Measurements from ENCODE around the gene NAMPT. TPM values are rescaled to one million over a fixed set of nuclear protein-coding genes. Genes with fewer than 3 reads are reported as not detected.

NAMPT gene
- polyA plus RNA-seq, 3 donors: 71.3 to 358 (median 133) TPM

DNA sequence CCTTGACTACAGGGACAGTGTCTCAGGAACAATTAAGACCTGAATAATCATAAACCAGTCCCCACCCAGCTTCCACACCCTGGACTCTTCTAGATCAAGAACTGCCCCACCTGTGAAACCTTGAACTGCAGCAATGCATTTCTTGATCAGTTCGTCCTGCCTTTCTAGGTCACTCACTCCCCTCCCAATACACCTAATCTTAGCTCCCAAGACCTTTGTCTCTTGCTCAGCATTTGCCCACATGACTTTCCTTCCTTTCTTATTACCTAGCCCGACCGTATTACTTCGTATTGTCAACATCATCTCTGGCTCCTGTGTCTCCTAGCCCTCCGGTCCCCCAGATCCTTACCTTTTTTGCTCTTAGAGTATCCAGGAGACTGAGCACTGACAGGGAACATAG, 5.5 kb upstream of the NAMPT start:
- Histone ChIP-seq H3K4me1 (ENCODE audit: control insufficient read depth in 1 of 2, insufficient read depth in 2 of 2, low read length in 2 of 2) (peaks cover 9% of the 10 kb centered on the region in 2 donors), H3K79me2 (ENCODE audit: insufficient read depth, low read length) (no peaks in the 10 kb centered on the region), H4K20me1 (ENCODE audit: insufficient read depth, low read length) (no peaks in the 10 kb centered on the region), H3K4me3 (replicated peaks in 1 of 3; ENCODE audit: low read depth in 2 of 3, low read length in 3 of 3) (no peak overlapping the region), H3K36me3 (replicated peaks in 1 of 2; ENCODE audit: control insufficient read depth in 1 of 2, insufficient read depth in 2 of 2, low read length in 2 of 2) (no peaks in the 10 kb centered on the region), H3K4me2 (replicated peaks; ENCODE audit: extremely low read depth, low read length, poor library complexity, severe bottlenecking) (no peak overlapping the region), H3K27me3 (ENCODE audit: control insufficient read depth in 2 of 2, insufficient read depth in 2 of 2, low read length in 2 of 2) (peaks cover 0 to 3% of the 10 kb centered on the region in 2 donors), H2AFZ (ENCODE audit: insufficient read depth, low read depth, low read length, poor library complexity, severe bottlenecking) (no peak overlapping the region), H3K9ac (ENCODE audit: insufficient read depth, low read length, poor library complexity, severe bottlenecking) (no peak overlapping the region), H3K9me3 (replicated peaks in 1 of 2; ENCODE audit: control insufficient read depth in 1 of 2, insufficient read depth in 1 of 2, low read length in 2 of 2) (no peaks in the 10 kb centered on the region), H3K27ac (ENCODE audit: low read depth in 1 of 2, low read length in 2 of 2) (no peak overlapping the region)
- peaks cover 0 to 3% (median 0%) of the 10 kb centered on the region in 7 donors for H3K9me3 Mint-ChIP-seq
- H3K27ac Mint-ChIP-seq: peak overlapping the region in 2 of 7 donors; percentile 35 to 52
- H3K27me3 Mint-ChIP-seq (ENCODE audit: low read depth in 3 of 3): peaks cover 8 to 12% (median 10%) of the 10 kb centered on the region in 3 donors
- 87% methylated on average over 5 of the region's 5 CpGs for WGBS (ENCODE audit: insufficient coverage)
- DNase-seq: no peak
- H3K4me3 Mint-ChIP-seq: no peak overlapping the region
- TF ChIP-seq, protein P1, sequence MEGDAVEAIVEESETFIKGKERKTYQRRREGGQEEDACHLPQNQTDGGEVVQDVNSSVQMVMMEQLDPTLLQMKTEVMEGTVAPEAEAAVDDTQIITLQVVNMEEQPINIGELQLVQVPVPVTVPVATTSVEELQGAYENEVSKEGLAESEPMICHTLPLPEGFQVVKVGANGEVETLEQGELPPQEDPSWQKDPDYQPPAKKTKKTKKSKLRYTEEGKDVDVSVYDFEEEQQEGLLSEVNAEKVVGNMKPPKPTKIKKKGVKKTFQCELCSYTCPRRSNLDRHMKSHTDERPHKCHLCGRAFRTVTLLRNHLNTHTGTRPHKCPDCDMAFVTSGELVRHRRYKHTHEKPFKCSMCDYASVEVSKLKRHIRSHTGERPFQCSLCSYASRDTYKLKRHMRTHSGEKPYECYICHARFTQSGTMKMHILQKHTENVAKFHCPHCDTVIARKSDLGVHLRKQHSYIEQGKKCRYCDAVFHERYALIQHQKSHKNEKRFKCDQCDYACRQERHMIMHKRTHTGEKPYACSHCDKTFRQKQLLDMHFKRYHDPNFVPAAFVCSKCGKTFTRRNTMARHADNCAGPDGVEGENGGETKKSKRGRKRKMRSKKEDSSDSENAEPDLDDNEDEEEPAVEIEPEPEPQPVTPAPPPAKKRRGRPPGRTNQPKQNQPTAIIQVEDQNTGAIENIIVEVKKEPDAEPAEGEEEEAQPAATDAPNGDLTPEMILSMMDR (IDR thresholded peaks at IDR 0.05): no peak
- peaks cover 3% of the 10 kb centered on the region in 2 donors for H3K36me3 Mint-ChIP-seq
- H3K4me1 Mint-ChIP-seq: peaks cover 12% of the 10 kb centered on the region
- intact Hi-C loops (cut with micrococcal nuclease): no loop called here

GRCh38 chr7:106289848-106290247, 5.1 kb upstream of the NAMPT start:
- H3K4me3 ChIP-seq (replicated peaks in 1 of 3; ENCODE audit: low read depth in 2 of 3, low read length in 3 of 3): no peak overlapping the region
- intact Hi-C loops (cut with micrococcal nuclease): loop anchor here (5.0 to 10.0 kb wide), 3 partner anchors 132 to 172 kb away; no protein-coding TSS in a partner anchor
- peaks cover 0 to 3% (median 0%) of the 10 kb centered on the region in 7 donors for H3K9me3 Mint-ChIP-seq
- no CpG with 5 or more reads among the region's 1 CpG for WGBS (ENCODE audit: insufficient coverage)
- no peaks in the 10 kb centered on the region for H3K79me2 ChIP-seq (ENCODE audit: insufficient read depth, low read length)
- no peaks in the 10 kb centered on the region for H4K20me1 ChIP-seq (ENCODE audit: insufficient read depth, low read length)
- no peak overlapping the region for H3K4me3 Mint-ChIP-seq
- no peak overlapping the region for H3K9ac ChIP-seq (ENCODE audit: insufficient read depth, low read length, poor library complexity, severe bottlenecking)
- DNase-seq: peak in 2 of 3 donors; percentile 29 to 38
- no peaks in the 10 kb centered on the region for H3K36me3 ChIP-seq (replicated peaks in 1 of 2; ENCODE audit: control insufficient read depth in 1 of 2, insufficient read depth in 2 of 2, low read length in 2 of 2)
- H3K27me3 Mint-ChIP-seq (ENCODE audit: low read depth in 3 of 3): peaks cover 8 to 12% (median 10%) of the 10 kb centered on the region in 3 donors
- H3K27me3 ChIP-seq (ENCODE audit: control insufficient read depth in 2 of 2, insufficient read depth in 2 of 2, low read length in 2 of 2): peaks cover 0 to 3% of the 10 kb centered on the region in 2 donors
- H3K4me2 ChIP-seq (replicated peaks; ENCODE audit: extremely low read depth, low read length, poor library complexity, severe bottlenecking): no peak overlapping the region
- peak overlapping the region in 1 of 7 donors; percentile 18 for H3K27ac Mint-ChIP-seq
- H3K9me3 ChIP-seq (replicated peaks in 1 of 2; ENCODE audit: control insufficient read depth in 1 of 2, insufficient read depth in 1 of 2, low read length in 2 of 2): no peaks in the 10 kb centered on the region
- peaks cover 3% of the 10 kb centered on the region in 2 donors for H3K36me3 Mint-ChIP-seq
- H2AFZ ChIP-seq (ENCODE audit: insufficient read depth, low read depth, low read length, poor library complexity, severe bottlenecking): no peak overlapping the region
- peaks cover 13% of the 10 kb centered on the region for H3K4me1 Mint-ChIP-seq
- TF ChIP-seq, protein P1 (IDR thresholded peaks at IDR 0.05): no peak
- H3K4me1 ChIP-seq (ENCODE audit: control insufficient read depth in 1 of 2, insufficient read depth in 2 of 2, low read length in 2 of 2): peaks cover 9% of the 10 kb centered on the region in 2 donors
- H3K27ac ChIP-seq (ENCODE audit: low read depth in 1 of 2, low read length in 2 of 2): no peak overlapping the region

Data from CD14-positive monocyte (primary cell).